Raji (cell line): Measurements from ENCODE around the gene AADACL4.

Experiments used
- POLR2A ChIP-seq: IDR thresholded peaks from 2 replicates; pipeline ENCODE4 v1.6.1; 2011; ENCODE audit warnings: low read depth, low read length, control low read depth; ENCODE audit not compliant: insufficient read depth

Gene AADACL4

DNA sequence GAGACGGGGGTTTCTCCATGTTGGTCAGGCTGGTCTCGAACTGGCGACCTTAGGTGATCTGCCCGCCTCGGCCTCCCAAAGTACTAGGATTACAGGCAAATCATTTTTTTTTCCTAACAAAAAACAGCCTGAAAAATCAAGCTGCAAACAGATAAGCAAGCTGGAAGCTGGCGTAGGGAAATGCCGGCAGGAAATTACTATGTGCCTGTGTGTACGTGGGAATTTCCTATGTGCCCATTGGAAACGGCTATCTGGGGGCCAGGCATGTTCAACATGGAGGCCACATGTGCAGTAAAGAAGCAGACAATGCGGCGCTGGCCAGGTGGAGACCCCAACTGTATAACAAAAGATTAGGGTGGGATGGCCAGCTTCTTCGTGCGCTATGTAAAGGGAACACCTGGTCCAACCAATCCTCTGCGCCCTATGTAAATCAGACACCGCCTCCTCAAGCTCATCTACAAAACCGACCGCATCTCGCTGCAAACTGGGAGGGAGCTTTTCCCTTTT lies 9.1 kb upstream of the AADACL4 start:
- TF ChIP-seq POLR2A: no peak

GRCh38 chr1:12636098-12636950 lies 7.6 kb upstream of the AADACL4 start:
- TF ChIP-seq POLR2A: no peak

DNA sequence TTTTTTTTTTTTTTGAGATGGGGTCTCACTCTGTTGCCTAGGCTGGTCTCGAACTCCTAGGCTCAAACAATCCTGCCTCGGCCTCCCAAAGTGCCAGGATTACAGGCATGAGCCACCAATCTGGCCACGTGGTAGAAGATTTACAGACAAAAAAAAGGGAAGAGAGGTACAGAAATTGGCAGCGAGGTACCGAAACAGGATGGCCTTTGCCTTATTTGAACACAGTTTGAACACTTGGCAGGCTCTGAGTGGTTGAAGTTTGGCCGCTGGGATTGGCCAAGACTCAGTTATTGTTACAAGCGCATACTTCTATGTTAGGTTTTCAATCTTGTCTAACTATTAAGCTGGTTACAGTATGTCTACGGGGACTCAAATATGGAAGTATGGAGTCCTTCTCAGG lies 6.2 kb upstream of the AADACL4 start:
- TF ChIP-seq POLR2A: no peak

DNA sequence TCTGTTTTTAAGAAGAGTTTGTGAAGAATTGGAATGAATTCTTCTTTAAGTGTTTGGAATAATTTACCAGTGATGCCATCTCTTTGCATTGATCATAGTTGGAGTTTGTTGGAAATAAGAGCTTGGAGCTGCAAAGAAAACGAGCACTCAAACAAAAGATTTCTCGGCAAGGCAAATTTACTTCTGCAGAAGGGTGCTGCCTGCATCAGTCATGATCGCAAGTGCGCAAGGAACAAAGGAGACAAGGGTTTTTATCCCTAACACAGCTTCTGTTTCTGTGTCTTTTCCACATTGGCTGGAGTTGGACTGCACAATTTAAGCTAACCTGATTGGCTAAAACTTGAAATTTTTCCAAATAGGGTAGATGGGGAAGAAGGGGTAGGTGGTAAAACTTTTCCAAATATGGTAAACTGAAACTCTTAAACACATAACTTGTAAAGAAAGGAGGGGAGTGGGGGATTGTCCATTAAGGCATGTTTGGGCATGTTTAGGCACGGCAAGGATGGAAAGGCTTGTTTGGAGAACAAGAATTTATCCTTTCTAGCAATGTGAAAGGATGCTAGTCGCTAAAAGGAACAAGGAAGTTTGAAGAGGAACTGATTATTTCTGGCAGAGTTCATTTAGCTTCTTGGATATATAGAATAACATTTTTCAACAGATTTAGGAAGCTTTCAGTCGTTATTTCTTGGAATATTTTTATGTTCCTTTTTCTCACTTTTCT lies 3.5 kb upstream of the AADACL4 start:
- no peak for TF ChIP-seq POLR2A

DNA sequence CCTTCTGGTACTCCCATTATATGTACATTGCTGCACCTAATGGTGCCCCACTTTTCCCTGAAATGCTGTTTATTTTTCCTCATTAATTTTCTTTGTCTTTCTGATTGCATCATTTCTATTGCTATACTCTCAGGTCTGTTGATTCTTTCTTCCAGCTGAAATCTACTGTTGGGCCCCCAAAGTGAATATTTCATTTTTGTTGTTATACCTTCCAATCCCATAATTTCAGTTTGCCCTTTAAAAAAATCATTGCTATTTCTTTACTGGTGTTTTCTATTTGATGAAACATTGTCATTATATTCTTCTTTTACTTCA lies 3.0 kb upstream of the AADACL4 start:
- no peak for TF ChIP-seq POLR2A

GRCh38 chr1:12643079-12643478 lies 806 bp upstream of the AADACL4 start:
- TF ChIP-seq POLR2A: no peak

GRCh38 chr1:12644237-12644636 lies 352 bp downstream of the AADACL4 start:
- TF ChIP-seq POLR2A: no peak

- no peak for TF ChIP-seq POLR2A
Observed at GRCh38 chr1:12644829-12645228, 944 bp downstream of the AADACL4 start.

DNA sequence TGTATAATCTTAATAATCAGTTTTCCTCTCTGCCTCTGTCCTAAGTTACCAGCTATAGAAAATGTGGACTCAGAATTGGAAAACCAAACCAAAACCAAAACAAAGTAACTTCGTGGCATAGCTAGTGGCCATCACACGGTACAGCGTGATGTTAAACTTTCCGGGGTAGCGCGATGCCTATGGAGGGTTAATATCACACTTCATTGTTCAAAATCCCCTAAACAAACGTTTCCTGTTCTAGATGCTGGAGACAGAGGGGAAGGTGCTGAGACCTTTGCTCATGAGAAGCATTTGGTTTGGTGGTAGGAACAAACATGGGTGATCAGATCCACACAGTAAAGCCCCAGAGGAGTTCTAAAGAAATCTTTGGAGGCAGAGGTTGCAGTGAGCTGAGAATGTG lies 4.9 kb downstream of the AADACL4 start:
- no peak for TF ChIP-seq POLR2A

DNA sequence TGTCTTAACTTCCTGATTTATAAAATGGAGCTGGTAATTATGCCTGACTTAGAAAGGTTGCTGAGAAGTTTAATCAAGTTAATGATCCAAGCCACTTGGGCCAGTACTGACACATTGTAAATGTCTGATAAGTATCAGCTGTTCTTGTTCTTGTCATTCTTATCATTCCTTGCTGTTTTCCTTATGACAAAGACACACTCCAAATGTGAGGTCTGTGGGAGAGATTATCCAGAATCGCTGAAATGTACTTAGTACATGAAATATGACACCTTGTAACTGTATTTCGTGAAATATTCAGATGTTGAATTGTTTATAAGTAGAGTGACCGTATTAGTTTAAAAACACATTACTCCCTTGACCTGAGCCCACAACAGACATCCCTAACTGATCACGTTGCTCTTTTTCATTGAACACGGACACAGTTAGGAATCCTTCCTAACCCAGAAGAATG lies 6.1 kb downstream of the AADACL4 start:
- no peak for TF ChIP-seq POLR2A

- TF ChIP-seq POLR2A: no peak
Observed at GRCh38 chr1:12654004-12654567, 10.2 kb downstream of the AADACL4 start.

DNA sequence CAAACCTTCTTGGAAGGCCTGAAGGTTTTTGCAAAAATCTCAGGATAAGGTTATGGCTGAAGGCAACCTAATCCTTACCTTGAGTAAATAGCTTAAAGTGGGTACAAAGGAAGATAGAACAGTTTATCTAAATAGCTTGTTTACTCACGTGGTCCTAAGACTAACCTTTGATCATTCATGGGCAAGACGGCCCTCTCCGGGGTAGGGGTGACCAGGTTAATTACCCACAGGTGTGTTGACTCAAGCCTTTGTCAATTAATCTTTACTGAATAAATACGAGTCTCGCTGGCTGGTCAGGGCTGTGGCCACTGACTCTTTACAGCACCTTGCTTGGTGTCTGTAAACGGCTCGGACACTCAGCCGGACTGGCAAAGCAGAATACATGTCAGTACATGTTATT lies 10.8 kb downstream of the AADACL4 start:
- TF ChIP-seq POLR2A: no peak

DNA sequence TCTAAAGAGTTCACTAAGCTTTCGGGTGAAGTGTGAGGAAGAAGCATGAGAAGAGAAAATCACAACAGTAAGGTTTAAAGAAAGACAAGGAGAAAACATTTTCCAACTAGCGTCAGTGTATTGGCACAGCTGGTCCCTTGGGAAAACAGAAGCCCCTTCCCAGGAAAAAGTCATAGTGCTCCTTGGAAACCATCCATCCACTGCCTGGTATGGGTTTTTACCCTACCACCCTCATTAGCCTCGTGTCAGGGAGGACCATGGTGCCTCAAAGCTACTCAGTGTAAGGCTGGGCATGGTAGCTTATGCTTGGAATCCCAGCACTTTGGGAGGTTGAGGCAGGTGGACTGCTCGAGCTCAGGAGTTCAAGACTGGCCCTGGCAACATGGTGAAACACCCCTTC lies 12.7 kb downstream of the AADACL4 start:
- TF ChIP-seq POLR2A: no peak

GRCh38 chr1:12657060-12657884 lies 13.4 kb downstream of the AADACL4 start:
- no peak for TF ChIP-seq POLR2A
